A549 treated with ZK216348 at 1 μM for 4 hours (cell line): Measurements from ENCODE around the gene PLXNB1. TPM values are rescaled to one million over a fixed set of nuclear protein-coding genes. Genes with fewer than 3 reads are reported as not detected.

ENCODE experiments used
- total RNA-seq: library from RNA; stranded (reverse); fragments of 200-300 nt; extraction: Qiagen RNA extraction; gene quantifications from 5 replicates; pipeline ENCODE4 v1.2.3, GENCODE V29; 2022; ENCODE audit warnings: low read depth

Gene PLXNB1
- total RNA-seq, result 9.6 to 20.7 TPM (median 15.1 TPM) in 5 replicates

GRCh38 chr3:48429960-48430707 is at the start of gene PLXNB1:
Gene PLXNB1, minus strand, starts transcription at chr3:48430086. Its CDS starts 5,475 bp downstream, at chr3:48424611.

GRCh38 chr3:48446425-48447193 is 16.7 kb upstream of the PLXNB1 start, which contains the start of gene ATRIP:
Gene ATRIP, plus strand, starts transcription at chr3:48446737. Its CDS starts 109 bp downstream, at chr3:48446846.

GRCh38 chr3:48439820-48440589 is 10.1 kb upstream of the PLXNB1 start, which contains the start of the genes CCDC51 and TMA7:
Gene CCDC51, minus strand, starts transcription at chr3:48440119. Its CDS starts 4,991 bp downstream, at chr3:48435128.
Gene TMA7, plus strand, starts transcription at chr3:48440257. Its CDS starts 40 bp downstream, at chr3:48440297.

GRCh38 chr3:48371651-48372376 is 58.1 kb downstream of the PLXNB1 start, which contains the start of gene FBXW12:
Gene FBXW12, plus strand, starts transcription at chr3:48372219. Its CDS starts 549 bp downstream, at chr3:48372768.

Other genes with a start within 250 kb of the PLXNB1 start
- gene CDC25A, start 241.7 kb downstream of the PLXNB1 start, total RNA-seq, result 8.9 to 11.5 TPM (median 9.2 TPM) in 5 replicates
- not detected in 5 replicates for gene CAMP, start 206.6 kb downstream of the PLXNB1 start, total RNA-seq
- gene ZNF589, start 189.0 kb downstream of the PLXNB1 start, total RNA-seq, result 2.3 to 3.2 TPM (median 2.7 TPM) in 5 replicates
- 21.5 to 26.8 TPM (median 24.5 TPM) in 5 replicates for gene NME6, start 128.7 kb downstream of the PLXNB1 start, total RNA-seq
- gene SPINK8, start 96.4 kb downstream of the PLXNB1 start, total RNA-seq, result not detected in 5 replicates
- not detected in 5 replicates for gene FBXW12, start 57.9 kb downstream of the PLXNB1 start, total RNA-seq
- 20.8 to 29.7 TPM (median 26.2 TPM) in 5 replicates for gene CCDC51, start 10.0 kb upstream of the PLXNB1 start, total RNA-seq
- gene TMA7, start 10.2 kb upstream of the PLXNB1 start, total RNA-seq, result 270 to 585 TPM (median 291 TPM) in 5 replicates
- gene ATRIP, start 16.7 kb upstream of the PLXNB1 start, total RNA-seq, result 6.9 to 9.8 TPM (median 8.7 TPM) in 5 replicates
- gene SHISA5, start 74.1 kb upstream of the PLXNB1 start, total RNA-seq, result 83.6 to 137 TPM (median 127 TPM) in 5 replicates
- 10.8 to 18.0 TPM (median 13.9 TPM) in 5 replicates for gene PFKFB4, start 126.7 kb upstream of the PLXNB1 start, total RNA-seq
- gene UCN2, start 133.7 kb upstream of the PLXNB1 start, total RNA-seq, result 4.6 to 11.7 TPM (median 8.9 TPM) in 5 replicates
- 93.6 to 227 TPM (median 182 TPM) in 5 replicates for gene COL7A1, start 165.2 kb upstream of the PLXNB1 start, total RNA-seq
- 154 to 191 TPM (median 182 TPM) in 5 replicates for gene UQCRC1, start 179.6 kb upstream of the PLXNB1 start, total RNA-seq
- not detected in 5 replicates for gene TMEM89, start 191.7 kb upstream of the PLXNB1 start, total RNA-seq
- gene SLC26A6, start 205.4 kb upstream of the PLXNB1 start, total RNA-seq, result 14.6 to 23.6 TPM (median 19.8 TPM) in 5 replicates
- gene CELSR3, start 232.8 kb upstream of the PLXNB1 start, total RNA-seq, result 2.5 to 5.7 TPM (median 5.1 TPM) in 5 replicates